ENCODE results near the gene PGAP2. TPM values are rescaled to one million over a fixed set of nuclear protein-coding genes. Genes with fewer than 3 reads are reported as not detected.
"Not testable (repeated sequence)": the region's sequence is repeated elsewhere in the genome, so short reads cannot be mapped to it uniquely, and the experiment has no call there.

The PGAP2 gene
- total RNA-seq, result 1 to 10 TPM; 5.1 to 7.4 (median 7.0) TPM

DNA sequence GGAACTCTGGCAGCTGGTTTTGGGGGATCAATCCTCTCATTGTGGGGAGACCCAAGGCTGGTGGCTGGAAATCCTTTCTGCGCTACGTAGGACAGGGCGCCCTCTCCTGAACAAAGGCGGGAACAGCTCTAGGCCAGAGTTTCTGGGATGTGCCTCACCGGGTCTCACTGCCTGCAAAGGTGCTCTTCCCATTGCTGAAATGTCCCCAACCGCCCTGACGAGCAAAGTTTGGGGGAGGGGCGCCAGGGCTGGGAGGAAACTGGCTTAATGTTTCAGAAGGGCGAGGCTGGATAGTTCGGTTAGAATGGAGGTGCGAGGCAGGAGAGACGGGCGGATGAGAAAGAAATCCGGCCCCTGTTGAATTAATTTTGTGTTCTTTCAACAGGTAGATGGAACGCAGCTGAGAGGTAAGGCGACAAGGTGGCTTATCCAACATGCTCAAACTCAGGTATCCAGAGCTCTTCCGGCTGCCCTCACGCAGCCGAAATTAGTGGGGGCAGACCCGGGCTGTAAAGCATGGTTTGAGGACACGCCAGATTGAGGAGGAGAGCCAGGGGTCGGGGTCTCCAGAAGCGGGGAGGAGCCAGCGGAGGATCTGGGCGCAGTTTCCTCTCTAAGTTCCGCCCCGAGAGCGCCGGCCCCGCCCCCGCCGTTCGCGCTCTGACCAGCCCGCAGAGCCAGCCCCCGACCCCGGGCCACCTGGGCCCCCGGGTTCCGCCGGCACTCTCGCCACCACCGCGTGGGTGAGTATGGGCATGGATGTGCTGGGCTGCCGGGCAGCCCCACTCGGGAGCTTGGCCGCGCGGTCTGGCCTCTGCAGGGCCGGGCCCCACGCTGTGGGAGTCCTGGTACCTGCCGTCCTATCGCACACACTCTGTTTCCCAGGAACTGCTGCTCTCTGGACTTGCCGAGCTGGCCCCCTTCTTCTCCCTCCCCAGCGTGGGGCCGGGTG is at the start of gene PGAP2:
TSS of gene PGAP2 (plus strand) at position 652 of the 952 bp plus-strand sequence. CDS start 2,700 bp downstream, outside the sequence.
- H3K36me3 ChIP-seq, result no peaks in the 10 kb centered on the region
- TF ChIP-seq POLR2A (IDR thresholded peaks at IDR 0.05; ENCODE audit: low read depth) (no peak), POLR2AphosphoS5 (IDR thresholded peaks at IDR 0.05) (no peak), EP300 (IDR thresholded peaks at IDR 0.05) (no peak)
- TF ChIP-seq, protein P1, sequence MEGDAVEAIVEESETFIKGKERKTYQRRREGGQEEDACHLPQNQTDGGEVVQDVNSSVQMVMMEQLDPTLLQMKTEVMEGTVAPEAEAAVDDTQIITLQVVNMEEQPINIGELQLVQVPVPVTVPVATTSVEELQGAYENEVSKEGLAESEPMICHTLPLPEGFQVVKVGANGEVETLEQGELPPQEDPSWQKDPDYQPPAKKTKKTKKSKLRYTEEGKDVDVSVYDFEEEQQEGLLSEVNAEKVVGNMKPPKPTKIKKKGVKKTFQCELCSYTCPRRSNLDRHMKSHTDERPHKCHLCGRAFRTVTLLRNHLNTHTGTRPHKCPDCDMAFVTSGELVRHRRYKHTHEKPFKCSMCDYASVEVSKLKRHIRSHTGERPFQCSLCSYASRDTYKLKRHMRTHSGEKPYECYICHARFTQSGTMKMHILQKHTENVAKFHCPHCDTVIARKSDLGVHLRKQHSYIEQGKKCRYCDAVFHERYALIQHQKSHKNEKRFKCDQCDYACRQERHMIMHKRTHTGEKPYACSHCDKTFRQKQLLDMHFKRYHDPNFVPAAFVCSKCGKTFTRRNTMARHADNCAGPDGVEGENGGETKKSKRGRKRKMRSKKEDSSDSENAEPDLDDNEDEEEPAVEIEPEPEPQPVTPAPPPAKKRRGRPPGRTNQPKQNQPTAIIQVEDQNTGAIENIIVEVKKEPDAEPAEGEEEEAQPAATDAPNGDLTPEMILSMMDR (IDR thresholded peaks at IDR 0.05), result peak; percentile 56 to 74 (median 58)
- H3K4me3 ChIP-seq, result peak within 1 kb of the TSS; percentile 59 to 69 (median 64)
- no peak for DNase-seq (ENCODE audit: extremely low spot score)
- intact Hi-C loops (cut with DNase I), result no loop called here
- no peaks in the 10 kb centered on the region for H3K9me3 ChIP-seq
- H3K27ac ChIP-seq (replicated peaks in 1 of 4), result peak within 1 kb of the TSS; percentile 30 to 63 (median 46)
- peaks cover 9 to 17% (median 16%) of the 10 kb centered on the region in 4 donors for H3K4me1 ChIP-seq
- WGBS, result 4% methylated on average over 17 of the region's 55 CpGs
- H3K27me3 ChIP-seq, result no peaks in the 10 kb centered on the region

DNA sequence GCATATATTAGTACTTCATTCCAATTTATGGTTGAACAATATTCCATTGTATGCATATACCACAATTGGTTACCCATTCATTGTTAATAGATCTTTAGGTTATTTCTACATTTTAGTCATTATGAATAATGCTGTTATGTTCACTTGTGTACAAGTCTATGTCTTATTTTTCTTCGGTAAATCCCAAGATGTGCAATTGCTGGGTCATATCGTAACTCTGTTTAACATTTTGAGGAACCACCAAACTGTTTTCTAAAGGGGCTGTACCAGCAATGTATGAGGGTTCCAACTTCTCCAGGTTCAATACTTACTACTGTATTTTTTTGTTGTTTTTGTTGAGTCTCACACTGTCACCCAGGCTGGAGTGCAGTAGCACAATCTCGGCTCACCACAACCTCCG is 44.1 kb upstream of the PGAP2 start:
- intact Hi-C loops (cut with DNase I), result loop anchor here (5.0 kb wide), 1 partner anchor 37 kb away; no protein-coding TSS in a partner anchor
- Histone ChIP-seq H3K4me1 (no peaks in the 10 kb centered on the region), H3K4me3 (no peak overlapping the region), H3K27ac (replicated peaks in 1 of 4) (no peak overlapping the region), H3K36me3 (peaks cover 81 to 100% (median 96%) of the 10 kb centered on the region in 4 donors), H3K9me3 (no peaks in the 10 kb centered on the region), H3K27me3 (no peaks in the 10 kb centered on the region)
- 96% methylated on average over 4 of the region's 4 CpGs for whole genome bisulfite sequencing
- TF ChIP-seq EP300 (IDR thresholded peaks at IDR 0.05), result no peak
- TF ChIP-seq, protein P1 (IDR thresholded peaks at IDR 0.05), result no peak
- TF ChIP-seq POLR2A (IDR thresholded peaks at IDR 0.05; ENCODE audit: low read depth), result no peak
- TF ChIP-seq POLR2AphosphoS5 (IDR thresholded peaks at IDR 0.05), result no peak
- DNase-seq (ENCODE audit: extremely low spot score), result no peak

DNA sequence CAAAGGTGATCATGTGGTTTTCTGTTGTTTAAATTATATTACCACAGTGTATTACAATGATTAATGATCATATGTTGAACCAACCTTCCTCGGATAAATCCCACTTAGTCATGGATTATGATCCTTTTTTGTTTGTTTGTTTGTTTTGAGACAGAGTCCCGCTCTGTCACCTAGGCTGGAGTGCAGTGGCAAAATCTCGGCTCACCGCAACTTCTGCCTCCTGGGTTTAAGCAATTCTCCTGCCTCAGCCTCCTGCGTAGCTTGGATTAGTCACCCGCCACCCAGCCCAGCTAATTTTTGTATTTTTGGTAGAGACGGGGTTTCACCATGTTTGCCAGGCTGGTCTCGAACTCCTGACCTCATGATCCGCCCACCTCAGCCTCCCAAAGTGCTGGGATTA is 41.5 kb upstream of the PGAP2 start:
- H3K9me3 ChIP-seq; H3K4me3 ChIP-seq; H3K27ac ChIP-seq (replicated peaks in 1 of 4); H3K27me3 ChIP-seq; intact Hi-C loops (cut with DNase I); H3K4me1 ChIP-seq: not testable (repeated sequence)
- peaks cover 71 to 100% (median 97%) of the 10 kb centered on the region in 4 donors for H3K36me3 ChIP-seq
- peak; percentile 12 for DNase-seq (ENCODE audit: extremely low spot score)
- 88% methylated on average over 9 of the region's 9 CpGs for WGBS

DNA sequence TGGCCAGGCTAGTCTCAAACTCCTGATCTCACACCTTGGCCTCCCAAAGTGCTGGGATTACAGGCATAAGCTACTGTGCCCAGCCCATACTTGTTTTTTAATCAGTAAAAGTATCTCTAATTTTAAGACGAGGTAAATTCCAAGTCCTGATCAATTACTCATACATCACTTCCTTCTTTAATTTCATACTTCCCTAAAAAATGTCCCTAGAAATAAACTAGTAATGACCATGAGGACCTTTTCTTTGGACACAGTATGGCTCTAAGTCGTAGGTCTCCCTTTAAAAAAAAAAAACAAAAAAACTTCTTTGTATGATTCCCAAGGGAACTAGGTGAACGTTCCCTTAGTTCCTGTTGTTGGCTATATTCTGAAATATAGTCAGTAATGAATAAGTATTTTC is 40.8 kb upstream of the PGAP2 start:
- H3K4me1 ChIP-seq, result no peaks in the 10 kb centered on the region
- no peak overlapping the region for H3K4me3 ChIP-seq
- 67% methylated on average over 3 of the region's 3 CpGs for WGBS
- H3K9me3 ChIP-seq, result no peaks in the 10 kb centered on the region
- H3K27ac ChIP-seq (replicated peaks in 1 of 4), result no peak overlapping the region
- TF ChIP-seq POLR2A (IDR thresholded peaks at IDR 0.05; ENCODE audit: low read depth), result no peak
- TF ChIP-seq, protein P1 (IDR thresholded peaks at IDR 0.05), result no peak
- no peak for TF ChIP-seq EP300 (IDR thresholded peaks at IDR 0.05)
- TF ChIP-seq POLR2AphosphoS5 (IDR thresholded peaks at IDR 0.05), result no peak
- H3K36me3 ChIP-seq, result peaks cover 71 to 100% (median 95%) of the 10 kb centered on the region in 4 donors
- H3K27me3 ChIP-seq, result no peaks in the 10 kb centered on the region
- DNase-seq (ENCODE audit: extremely low spot score), result no peak
- intact Hi-C loops (cut with DNase I), result no loop called here

DNA sequence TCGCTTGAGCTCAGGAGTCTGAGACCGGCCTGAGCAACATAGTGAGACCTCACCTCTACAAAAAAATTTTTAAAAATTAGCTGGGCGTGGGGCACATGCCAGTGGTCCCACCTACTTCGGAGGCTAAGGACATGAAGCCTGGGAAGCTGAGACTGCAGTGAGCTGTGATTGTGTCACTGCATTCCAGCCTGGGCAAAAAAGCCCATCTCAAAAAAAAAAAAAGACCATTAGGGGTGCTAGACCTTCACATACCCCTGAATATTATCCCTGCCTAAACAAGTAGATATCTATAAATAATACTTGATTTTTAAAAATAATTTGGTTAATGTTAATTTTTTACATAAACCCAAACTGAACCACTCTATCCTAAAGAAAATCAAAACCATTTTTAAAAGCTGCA is 35.2 kb upstream of the PGAP2 start:
- no peaks in the 10 kb centered on the region for H3K9me3 ChIP-seq
- TF ChIP-seq POLR2A (IDR thresholded peaks at IDR 0.05; ENCODE audit: low read depth) (no peak), EP300 (IDR thresholded peaks at IDR 0.05) (no peak), POLR2AphosphoS5 (IDR thresholded peaks at IDR 0.05) (no peak)
- TF ChIP-seq, protein P1 (IDR thresholded peaks at IDR 0.05), result no peak
- H3K36me3 ChIP-seq, result peaks cover 54 to 99% (median 89%) of the 10 kb centered on the region in 4 donors
- peaks cover 0 to 7% (median 2%) of the 10 kb centered on the region in 4 donors for H3K4me1 ChIP-seq
- no peak overlapping the region for H3K4me3 ChIP-seq
- no peak overlapping the region for H3K27ac ChIP-seq (replicated peaks in 1 of 4)
- 87% methylated on average over 4 of the region's 4 CpGs for WGBS
- no peak for DNase-seq (ENCODE audit: extremely low spot score)
- intact Hi-C loops (cut with DNase I), result no loop called here
- H3K27me3 ChIP-seq, result no peaks in the 10 kb centered on the region

All from esophagus muscularis mucosa (tissue), 4 donors.